HCT116 (cell line): ENCODE results near the gene KLHL33. TPM values are rescaled to one million over a fixed set of nuclear protein-coding genes. Genes with fewer than 3 reads are reported as not detected.
A peak's percentile ranks its signal among the peaks of the same experiment; 100 is the strongest.

ENCODE experiments used
- ATAC-seq: fragments of 200-7000 bp; cut with Tn5 transposase; 2 replicates; pipeline ENCODE4 v1.9.1; 2020; ENCODE audit warnings: mild to moderate bottlenecking, moderate library complexity
- BruUV-seq: library from RNA; stranded (reverse); fragments of 400-500 nt; replicated peaks from 2 replicates; lab custom pipeline; 2021; lab: Mats Ljungman, UMichigan
- CTCF ChIA-PET: fragments of 300-600 bp; sonication (Branson Sonifier 250); formaldehyde crosslinking; loops from one replicate; lab custom pipeline; 2021; ENCODE audit warnings: antibody characterized with exemption; lab: Charles Lee
- POLR2A ChIA-PET: fragments of 300-600, 350-600 bp; sonication (Branson Sonifier 250); formaldehyde crosslinking; loops from one replicate; lab custom pipeline; 2021; ENCODE audit warnings: antibody characterized with exemption; lab: Charles Lee
- RAD21 ChIA-PET, 2 experiments: fragments of 300-600 bp; sonication (Branson Sonifier 250); formaldehyde crosslinking; loops; one replicate each; lab custom pipeline; 2023; ENCODE audit warnings: low total read pairs in 2 of 2; ENCODE audit not compliant: uncharacterized antibody in 2 of 2, unreplicated experiment in 2 of 2, low non-redundant PET in 1 of 2; lab: Charles Lee
- DNase-seq: peaks from one replicate; pipeline ENCODE4 v3.0.0-alpha.2; 2010; ENCODE audit warnings: low read depth, low spot score
- H2AFZ ChIP-seq: fragments of 200-600 bp; shearing (Covaris generic), sonication (generic); 2 replicates; pipeline ENCODE4 v1.6.1; 2017; ENCODE audit warnings: low read depth, mixed run types, mixed read lengths, antibody characterized with exemption, low read length; ENCODE audit not compliant: poor library complexity, severe bottlenecking
- H3K27ac ChIP-seq: 2 replicates; pipeline ENCODE4 v1.5.1; 2012; ENCODE audit warnings: low read depth, low read length
- H3K27me3 ChIP-seq: fragments of 200-600 bp; sonication (generic); 2 replicates; pipeline ENCODE4 v1.6.1; 2016; ENCODE audit warnings: mixed run types, low read length, mixed read lengths; ENCODE audit not compliant: insufficient read depth
- H3K36me3 ChIP-seq, 2 experiments: fragments of 200-500 bp in 1 of 2; fragments of 200-600 bp in 1 of 2; sonication (Bioruptor generic) in 1 of 2; sonication (generic) in 1 of 2; 2 replicates each; pipeline versions ENCODE4 v1.5.1 to v1.6.1; 2014 to 2016; ENCODE audit warnings: low read length in 2 of 2, inconsistent platforms in 1 of 2, mixed read lengths in 1 of 2, mixed run types in 1 of 2; ENCODE audit not compliant: insufficient read depth in 2 of 2, control insufficient read depth in 1 of 2
- H3K4me1 ChIP-seq, 2 experiments: fragments of 200-600 bp in 1 of 2; sonication (generic) in 1 of 2; 2 replicates each; pipeline versions ENCODE4 v1.5.1 to v1.6.1; 2012 to 2017; ENCODE audit warnings: low read length in 2 of 2, inconsistent platforms in 1 of 2, mild to moderate bottlenecking in 1 of 2, mixed read lengths in 1 of 2, mixed run types in 1 of 2, moderate library complexity in 1 of 2; ENCODE audit not compliant: insufficient read depth in 2 of 2, control insufficient read depth in 1 of 2
- H3K4me2 ChIP-seq: fragments of 200-600 bp; sonication (generic); 2 replicates; pipeline ENCODE4 v1.6.1; 2017; ENCODE audit warnings: mixed run types, low read length, mixed read lengths
- H3K4me3 ChIP-seq, 2 experiments: fragments of 200-600 bp in 1 of 2; sonication (generic) in 1 of 2; replicated peaks in 1 of 2; 2 replicates each; pipeline ENCODE4 v1.5.1; 2011 to 2016; ENCODE audit warnings: low read length in 2 of 2, control low read depth in 1 of 2, low read depth in 1 of 2, mild to moderate bottlenecking in 1 of 2, mixed read lengths in 1 of 2, mixed run types in 1 of 2
- H3K79me2 ChIP-seq: fragments of 200-600 bp; sonication (generic); 2 replicates; pipeline ENCODE4 v1.6.1; 2017; ENCODE audit warnings: mild to moderate bottlenecking, mixed run types, low read length, moderate library complexity, mixed read lengths; ENCODE audit not compliant: insufficient read depth
- H3K9ac ChIP-seq: fragments of 200-600 bp; sonication (generic); 2 replicates; pipeline ENCODE4 v1.6.1; 2016; ENCODE audit warnings: low read length, mixed read lengths
- H3K9me2 ChIP-seq: fragments of 200-600 bp; sonication (generic), shearing (Covaris generic); 2 replicates; pipeline ENCODE4 v1.6.1; 2017; ENCODE audit warnings: mixed run types, mild to moderate bottlenecking, moderate library complexity; ENCODE audit not compliant: insufficient read depth
- H3K9me3 ChIP-seq, 2 experiments: fragments of 200-500 bp in 1 of 2; fragments of 200-600 bp in 1 of 2; sonication (Bioruptor generic) in 1 of 2; sonication (generic) in 1 of 2; 2 replicates each; pipeline ENCODE4 v1.6.1; 2014 to 2017; ENCODE audit warnings: low read length in 2 of 2, mixed read lengths in 2 of 2, inconsistent platforms in 1 of 2, low read depth in 1 of 2, mild to moderate bottlenecking in 1 of 2, mixed run types in 1 of 2, moderate library complexity in 1 of 2; ENCODE audit not compliant: control insufficient read depth in 1 of 2, insufficient read depth in 1 of 2
- H4K20me1 ChIP-seq: fragments of 200-600 bp; sonication (generic), shearing (Covaris generic); 2 replicates; pipeline ENCODE4 v1.6.1; 2017; ENCODE audit warnings: mixed run types, mild to moderate bottlenecking, moderate library complexity; ENCODE audit not compliant: insufficient read depth
- EZH2phosphoT487 ChIP-seq: fragments of 200-600 bp; IDR thresholded peaks from 2 replicates; pipeline ENCODE4 v1.6.1; 2018; ENCODE audit warnings: antibody characterized with exemption, borderline replicate concordance
- SRF ChIP-seq: IDR thresholded peaks from 2 replicates; pipeline ENCODE4 v1.6.1; 2012; ENCODE audit warnings: low read depth
- ZFX ChIP-seq: fragments of 450-650 bp; IDR thresholded peaks from 2 replicates; pipeline ENCODE4 v1.6.1; 2017
- intact Hi-C: fragments of 100-400 bp; cut with micrococcal nuclease; formaldehyde crosslinking; loops from 2 replicates; pipeline ENCODE4 v1.10.0; 2022
- total RNA-seq: library from RNA; stranded (reverse); gene quantifications from one replicate; pipeline ENCODE4 v1.2.1, GENCODE V29; 2021; ENCODE audit not compliant: unreplicated experiment
- TF ChIP-seq, protein P1 (sequence below): IDR thresholded peaks from 2 replicates; pipeline ENCODE4 v1.6.1; 2012; ENCODE audit warnings: low read depth

Gene KLHL33
- total RNA-seq, 1 experiment from 2014 or later = 0.05 TPM

DNA sequence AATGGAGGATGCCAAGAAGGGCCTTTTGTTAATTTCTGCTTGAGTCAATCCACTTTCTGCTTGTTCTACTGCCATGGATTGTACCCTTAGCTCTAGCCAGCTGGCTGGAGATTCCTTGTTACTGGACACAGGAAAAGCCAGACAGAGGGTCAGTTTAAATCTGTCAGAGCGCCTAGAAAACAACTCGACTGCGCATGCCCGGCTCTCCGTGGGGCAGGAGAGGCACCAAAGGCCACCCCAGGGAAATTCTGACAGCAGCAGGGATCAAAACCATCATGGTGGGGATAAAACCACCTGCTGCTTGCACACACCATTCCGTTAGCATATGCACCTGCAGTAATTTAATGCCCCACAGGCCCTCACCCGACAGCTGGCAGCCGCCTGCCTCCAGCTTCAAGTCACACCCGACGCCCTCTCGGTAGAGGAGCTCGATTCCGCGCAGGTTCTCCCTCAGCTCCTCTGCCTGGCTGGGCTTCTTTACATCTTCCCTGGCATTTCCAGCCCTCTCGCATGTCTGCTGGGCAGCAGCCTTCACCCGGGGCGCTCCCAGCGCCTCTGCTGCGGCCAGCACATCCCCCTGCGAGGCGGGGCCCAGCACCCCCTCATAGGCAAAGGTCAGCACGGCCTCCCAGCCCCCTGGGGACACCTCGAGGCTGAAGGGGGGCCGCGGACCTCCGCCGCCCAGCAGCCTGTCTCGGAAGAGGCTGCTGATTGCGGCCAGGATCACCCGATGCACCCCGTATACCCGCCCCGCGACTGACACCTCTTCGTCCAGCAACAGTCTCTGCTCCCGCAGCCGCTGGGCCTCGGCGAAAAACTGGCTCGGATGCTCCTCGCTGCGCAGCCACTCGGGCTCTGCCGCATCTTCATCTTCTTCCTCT is 1.0 kb downstream of the KLHL33 start (continued):
- TF ChIP-seq, protein P1, sequence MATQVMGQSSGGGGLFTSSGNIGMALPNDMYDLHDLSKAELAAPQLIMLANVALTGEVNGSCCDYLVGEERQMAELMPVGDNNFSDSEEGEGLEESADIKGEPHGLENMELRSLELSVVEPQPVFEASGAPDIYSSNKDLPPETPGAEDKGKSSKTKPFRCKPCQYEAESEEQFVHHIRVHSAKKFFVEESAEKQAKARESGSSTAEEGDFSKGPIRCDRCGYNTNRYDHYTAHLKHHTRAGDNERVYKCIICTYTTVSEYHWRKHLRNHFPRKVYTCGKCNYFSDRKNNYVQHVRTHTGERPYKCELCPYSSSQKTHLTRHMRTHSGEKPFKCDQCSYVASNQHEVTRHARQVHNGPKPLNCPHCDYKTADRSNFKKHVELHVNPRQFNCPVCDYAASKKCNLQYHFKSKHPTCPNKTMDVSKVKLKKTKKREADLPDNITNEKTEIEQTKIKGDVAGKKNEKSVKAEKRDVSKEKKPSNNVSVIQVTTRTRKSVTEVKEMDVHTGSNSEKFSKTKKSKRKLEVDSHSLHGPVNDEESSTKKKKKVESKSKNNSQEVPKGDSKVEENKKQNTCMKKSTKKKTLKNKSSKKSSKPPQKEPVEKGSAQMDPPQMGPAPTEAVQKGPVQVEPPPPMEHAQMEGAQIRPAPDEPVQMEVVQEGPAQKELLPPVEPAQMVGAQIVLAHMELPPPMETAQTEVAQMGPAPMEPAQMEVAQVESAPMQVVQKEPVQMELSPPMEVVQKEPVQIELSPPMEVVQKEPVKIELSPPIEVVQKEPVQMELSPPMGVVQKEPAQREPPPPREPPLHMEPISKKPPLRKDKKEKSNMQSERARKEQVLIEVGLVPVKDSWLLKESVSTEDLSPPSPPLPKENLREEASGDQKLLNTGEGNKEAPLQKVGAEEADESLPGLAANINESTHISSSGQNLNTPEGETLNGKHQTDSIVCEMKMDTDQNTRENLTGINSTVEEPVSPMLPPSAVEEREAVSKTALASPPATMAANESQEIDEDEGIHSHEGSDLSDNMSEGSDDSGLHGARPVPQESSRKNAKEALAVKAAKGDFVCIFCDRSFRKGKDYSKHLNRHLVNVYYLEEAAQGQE = no peak
- no peak for TF ChIP-seq EZH2phosphoT487

DNA sequence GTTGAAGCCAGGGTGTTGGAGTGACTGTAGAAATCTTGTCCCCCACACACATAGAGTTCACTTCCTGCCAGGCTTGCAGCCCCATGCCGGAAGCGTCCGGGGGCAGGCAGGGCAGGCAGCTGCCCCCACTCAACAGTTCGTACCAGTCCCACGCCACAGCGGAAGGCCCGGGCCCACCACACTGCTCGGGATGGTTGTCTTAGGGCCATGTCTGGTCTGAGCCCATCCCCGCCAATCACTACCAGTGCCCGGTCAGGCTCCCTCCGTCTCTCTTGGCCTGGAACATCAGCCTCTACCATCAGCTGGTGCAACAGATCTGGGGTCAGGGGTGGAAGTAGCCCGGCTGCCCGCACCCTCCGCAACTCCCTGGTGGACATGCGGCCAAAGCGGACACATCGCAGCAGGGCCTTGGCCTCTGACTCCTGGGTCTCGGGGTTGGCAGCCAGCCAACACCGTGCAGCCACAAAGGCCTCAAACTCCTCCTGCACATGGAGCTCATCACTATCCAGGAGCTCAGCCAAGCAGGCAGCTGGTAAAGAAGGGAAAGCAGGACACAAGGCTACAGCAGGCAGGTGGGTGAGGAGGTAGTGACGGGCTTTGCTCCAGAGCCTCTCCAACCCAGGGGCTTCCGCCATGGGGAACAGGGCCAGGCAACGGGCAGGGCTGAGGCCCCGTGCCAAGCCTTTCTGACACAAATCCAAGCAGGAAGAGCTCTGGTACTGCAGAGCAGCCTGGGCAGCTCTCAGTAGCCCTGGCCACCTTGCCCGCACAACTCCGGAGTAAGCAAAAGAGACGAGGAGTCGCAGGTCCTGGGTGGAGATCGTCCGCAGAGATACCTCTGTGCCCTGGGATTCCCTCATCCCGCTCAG is 5.9 kb downstream of the KLHL33 start:
- Histone ChIP-seq H3K4me2 (no peak overlapping the region), H3K27ac (no peak overlapping the region), H3K9me2 (no peaks in the 10 kb centered on the region), H3K79me2 (no peaks in the 10 kb centered on the region), H3K36me3 (no peaks in the 10 kb centered on the region), H3K4me1 (peaks cover 16 to 28% of the 10 kb centered on the region in 2 experiments), H3K9me3 (no peaks in the 10 kb centered on the region), H3K27me3 (no peaks in the 10 kb centered on the region), H2AFZ (no peak overlapping the region), H3K4me3 (no peak overlapping the region), H4K20me1 (no peaks in the 10 kb centered on the region), H3K9ac (no peak overlapping the region)
- ChIA-PET RAD21 (no interaction called here), CTCF (no interaction called here), POLR2A (interaction anchor here (0.8 kb wide), 1 partner anchor 25 kb away, joined by 3 read pairs; the partner anchor contains the start of gene APEX1)
- no TSS peak for BruUV-seq
- 0 out of 2 replicates have a peak, but pooled peaks have one; percentile 2 for TF ChIP-seq ZFX
- TF ChIP-seq SRF = no peak
- intact Hi-C loops = no loop called here
- ATAC-seq = no peak
- DNase-seq = no peak
